Measurements from ENCODE around the gene ZNF385D. TPM values are rescaled to one million over a fixed set of nuclear protein-coding genes. Genes with fewer than 3 reads are reported as not detected.

ZNF385D gene
- total RNA-seq, 1 donor from 2014 or later: 2.9 TPM

DNA sequence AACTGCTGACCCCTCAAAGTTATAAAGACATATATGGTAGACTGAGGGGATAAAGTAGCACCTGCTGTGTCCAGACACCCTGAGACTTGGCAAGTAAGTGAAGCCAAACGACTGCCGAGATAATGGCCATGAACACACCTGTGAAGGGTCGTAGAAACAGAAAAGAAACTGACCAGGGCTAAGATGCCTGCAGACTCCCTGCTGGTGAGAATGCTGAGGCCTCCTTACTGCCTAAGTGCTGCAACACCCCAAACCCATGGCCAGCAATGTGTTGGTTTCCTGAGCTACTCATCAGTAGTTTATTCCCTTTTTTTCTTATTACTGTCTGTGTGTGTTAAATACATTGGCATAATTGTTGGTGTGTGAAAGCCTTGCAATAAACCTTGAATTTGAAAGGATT lies 233.8 kb downstream of the ZNF385D start:
- TF ChIP-seq, protein P1, sequence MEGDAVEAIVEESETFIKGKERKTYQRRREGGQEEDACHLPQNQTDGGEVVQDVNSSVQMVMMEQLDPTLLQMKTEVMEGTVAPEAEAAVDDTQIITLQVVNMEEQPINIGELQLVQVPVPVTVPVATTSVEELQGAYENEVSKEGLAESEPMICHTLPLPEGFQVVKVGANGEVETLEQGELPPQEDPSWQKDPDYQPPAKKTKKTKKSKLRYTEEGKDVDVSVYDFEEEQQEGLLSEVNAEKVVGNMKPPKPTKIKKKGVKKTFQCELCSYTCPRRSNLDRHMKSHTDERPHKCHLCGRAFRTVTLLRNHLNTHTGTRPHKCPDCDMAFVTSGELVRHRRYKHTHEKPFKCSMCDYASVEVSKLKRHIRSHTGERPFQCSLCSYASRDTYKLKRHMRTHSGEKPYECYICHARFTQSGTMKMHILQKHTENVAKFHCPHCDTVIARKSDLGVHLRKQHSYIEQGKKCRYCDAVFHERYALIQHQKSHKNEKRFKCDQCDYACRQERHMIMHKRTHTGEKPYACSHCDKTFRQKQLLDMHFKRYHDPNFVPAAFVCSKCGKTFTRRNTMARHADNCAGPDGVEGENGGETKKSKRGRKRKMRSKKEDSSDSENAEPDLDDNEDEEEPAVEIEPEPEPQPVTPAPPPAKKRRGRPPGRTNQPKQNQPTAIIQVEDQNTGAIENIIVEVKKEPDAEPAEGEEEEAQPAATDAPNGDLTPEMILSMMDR (IDR thresholded peaks at IDR 0.05): no peak
- intact Hi-C loops (cut with DNase I): no loop called here
- ATAC-seq: no peak
- Histone ChIP-seq H3K4me3 (no peak overlapping the region), H3K27ac (no peak overlapping the region), H3K27me3 (ENCODE audit: low read depth) (no peaks in the 10 kb centered on the region), H3K36me3 (no peaks in the 10 kb centered on the region), H3K9me3 (no peaks in the 10 kb centered on the region), H3K4me1 (no peaks in the 10 kb centered on the region)
- DNase-seq: no peak

DNA sequence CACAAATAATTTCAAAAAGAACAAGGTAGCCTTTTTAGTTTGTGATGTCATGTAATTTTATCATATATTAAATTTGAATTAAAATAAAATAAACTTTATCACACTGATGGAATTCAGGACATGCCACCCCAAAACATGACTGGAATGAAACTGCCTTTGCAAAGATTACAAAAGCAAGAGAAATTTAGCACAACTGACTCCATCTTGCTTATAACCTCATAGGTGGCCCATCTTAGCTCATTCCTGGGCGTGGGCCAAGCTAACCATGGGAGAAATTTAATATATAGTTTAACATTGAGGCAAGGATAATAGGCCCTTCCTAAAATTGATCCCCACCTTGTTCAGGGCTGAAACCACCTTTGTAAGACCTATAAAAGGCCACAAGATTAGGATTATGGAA lies 235.6 kb downstream of the ZNF385D start:
- Histone ChIP-seq H3K9me3 (no peaks in the 10 kb centered on the region), H3K4me3 (no peak overlapping the region), H3K4me1 (no peaks in the 10 kb centered on the region), H3K27ac (no peak overlapping the region), H3K36me3 (no peaks in the 10 kb centered on the region), H3K27me3 (ENCODE audit: low read depth) (no peaks in the 10 kb centered on the region)
- intact Hi-C loops (cut with DNase I): no loop called here
- ATAC-seq (no peak), DNase-seq (no peak)
- TF ChIP-seq, protein P1 (IDR thresholded peaks at IDR 0.05): no peak

DNA sequence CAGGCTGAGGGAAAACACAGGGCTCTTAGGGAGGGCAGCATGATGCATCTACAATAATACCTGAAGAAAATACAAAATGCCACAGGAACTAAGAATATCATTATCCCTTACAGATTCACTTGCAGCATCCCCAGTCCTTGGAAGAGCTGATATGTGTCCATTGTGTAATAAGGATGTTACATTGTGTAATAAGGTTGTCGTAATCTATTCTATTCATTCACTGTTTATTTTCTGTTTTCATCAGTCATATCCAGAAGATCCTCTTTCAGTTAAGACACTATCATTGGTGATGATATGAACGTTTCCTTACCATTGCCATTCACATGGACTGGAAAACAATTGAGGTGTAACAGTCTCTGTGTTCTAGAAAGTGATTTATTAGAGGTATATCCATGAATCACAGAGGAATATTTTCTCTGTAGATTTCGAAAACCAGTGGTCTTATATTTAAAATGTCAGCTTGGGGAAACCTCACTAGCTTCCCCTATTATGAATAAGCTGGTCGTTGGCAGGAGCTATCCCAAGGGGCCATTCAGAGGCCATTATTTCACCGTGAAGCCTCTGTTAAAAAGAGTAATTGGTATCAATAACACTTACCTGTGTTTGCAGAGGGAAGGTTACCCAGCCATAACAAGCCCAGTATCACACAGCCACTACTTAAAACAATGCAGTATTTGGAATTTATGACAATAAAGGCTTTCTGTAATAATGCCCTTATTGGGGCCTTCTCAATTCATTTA lies 241.1 kb downstream of the ZNF385D start:
- DNase-seq (no peak), ATAC-seq (peak in 1 of 2 donors; percentile 23)
- Histone ChIP-seq H3K4me3 (no peak overlapping the region), H3K4me1 (no peaks in the 10 kb centered on the region), H3K27ac (no peak overlapping the region), H3K36me3 (no peaks in the 10 kb centered on the region), H3K9me3 (no peaks in the 10 kb centered on the region), H3K27me3 (ENCODE audit: low read depth) (no peaks in the 10 kb centered on the region)
- intact Hi-C loops (cut with DNase I): no loop called here
- TF ChIP-seq, protein P1 (IDR thresholded peaks at IDR 0.05): no peak

DNA sequence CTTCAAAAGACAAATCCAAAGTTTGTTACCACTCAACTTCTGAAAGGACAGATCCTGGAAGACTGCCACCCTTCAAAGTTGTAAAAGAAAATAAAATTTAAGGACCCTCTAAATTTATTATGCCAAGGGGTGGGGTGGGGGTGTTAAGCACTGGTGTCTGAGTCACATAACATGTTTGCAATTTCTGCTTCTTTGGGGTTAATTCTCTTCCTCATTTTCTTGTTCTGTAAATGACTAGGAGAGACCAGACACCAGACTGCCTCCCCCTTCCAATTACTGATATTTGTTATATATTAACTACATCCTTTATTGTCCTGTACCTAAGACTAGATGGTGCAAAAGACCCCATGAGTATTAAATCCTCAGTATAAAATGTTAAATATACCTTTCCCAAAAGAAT lies 242.8 kb downstream of the ZNF385D start:
- Histone ChIP-seq H3K9me3 (no peaks in the 10 kb centered on the region), H3K4me3 (no peak overlapping the region), H3K36me3 (no peaks in the 10 kb centered on the region), H3K27ac (no peak overlapping the region), H3K27me3 (ENCODE audit: low read depth) (no peaks in the 10 kb centered on the region), H3K4me1 (no peaks in the 10 kb centered on the region)
- TF ChIP-seq, protein P1 (IDR thresholded peaks at IDR 0.05): no peak
- intact Hi-C loops (cut with DNase I): no loop called here
- DNase-seq (no peak), ATAC-seq (no peak)

DNA sequence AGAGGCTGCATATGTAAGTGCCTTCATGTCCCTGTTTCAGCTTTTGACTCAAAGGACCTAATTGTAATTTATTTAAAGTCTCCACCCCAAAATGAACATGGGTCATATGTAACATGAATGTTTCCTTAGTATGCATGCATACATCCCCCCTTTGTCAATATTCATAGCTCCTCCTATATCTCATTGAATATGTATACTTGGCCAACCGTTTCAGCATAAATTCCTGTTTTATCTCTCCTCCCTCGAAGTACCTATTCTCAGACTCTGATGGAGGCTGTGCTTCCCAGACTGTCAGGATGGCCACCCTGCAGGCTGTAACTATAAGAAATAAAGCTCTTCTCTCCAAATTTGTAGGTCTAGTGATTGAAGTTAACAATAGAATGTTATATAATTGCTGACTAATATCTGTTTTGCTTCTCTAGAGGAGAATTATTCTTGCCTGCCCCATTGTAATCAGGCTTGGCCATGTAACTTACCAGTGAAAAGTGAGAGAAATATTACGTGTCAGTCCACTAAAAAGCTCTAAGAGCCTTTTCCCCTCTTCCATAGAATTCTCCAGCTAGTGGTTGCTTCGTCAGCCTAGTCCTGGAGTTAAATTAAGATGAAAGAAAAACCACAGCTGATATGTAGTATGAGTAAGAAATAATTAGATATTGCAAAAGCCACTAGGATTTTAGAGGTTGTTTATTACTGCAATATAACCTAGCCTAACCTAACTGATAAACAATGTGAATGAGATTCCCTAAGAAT lies 245.1 kb downstream of the ZNF385D start:
- Histone ChIP-seq H3K4me1 (peaks cover 10% of the 10 kb centered on the region), H3K9me3 (no peaks in the 10 kb centered on the region), H3K27me3 (ENCODE audit: low read depth) (no peaks in the 10 kb centered on the region), H3K36me3 (no peaks in the 10 kb centered on the region), H3K27ac (no peak overlapping the region), H3K4me3 (no peak overlapping the region)
- TF ChIP-seq, protein P1 (IDR thresholded peaks at IDR 0.05): no peak
- intact Hi-C loops (cut with DNase I): no loop called here
- ATAC-seq: no peak
- DNase-seq: no peak
